GM18502 (cell line): Measurements from ENCODE around the gene PKHD1.

ENCODE experiments used
- ATAC-seq: cut with Tn5 transposase; IDR thresholded peaks from one replicate; pipeline ENCODE4 v1.9.1; 2021; ENCODE audit warnings: mild to moderate bottlenecking; ENCODE audit not compliant: unreplicated experiment, poor library complexity

The PKHD1 gene

GRCh38 chr6:51654647-51655046 lies 432.8 kb downstream of the PKHD1 start:
- ATAC-seq = no peak

DNA sequence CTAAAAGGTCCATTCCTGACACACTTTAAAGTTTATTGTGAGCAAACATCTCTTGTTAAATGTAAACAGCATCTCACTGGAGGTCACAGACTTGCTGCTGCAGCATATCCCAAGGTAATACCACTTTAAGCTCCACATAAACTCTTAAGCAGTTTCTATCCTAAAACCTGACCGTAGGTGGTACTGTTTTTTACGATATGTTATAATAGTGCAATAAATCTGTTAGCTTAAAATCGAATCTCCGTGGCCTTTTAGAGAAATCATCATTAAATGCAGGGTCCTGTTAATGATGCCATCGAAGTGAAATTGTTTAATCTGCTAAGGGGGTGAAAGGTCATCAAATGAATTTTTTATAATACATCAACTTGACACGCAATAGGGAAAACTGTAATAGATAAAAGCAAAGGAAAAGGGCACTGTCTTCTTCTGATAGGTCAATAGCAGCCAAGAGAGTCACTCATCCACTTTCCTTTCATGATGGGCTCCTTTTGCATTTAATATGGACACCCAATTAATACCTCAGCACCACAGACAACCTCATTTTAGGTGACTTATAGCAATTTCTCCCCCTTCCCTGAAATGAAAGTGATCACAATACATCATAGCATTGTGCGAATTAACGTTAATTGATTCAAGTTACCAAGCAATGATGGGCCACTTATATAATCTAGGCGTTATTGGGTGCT lies 436.1 kb downstream of the PKHD1 start:
- no peak for ATAC-seq

DNA sequence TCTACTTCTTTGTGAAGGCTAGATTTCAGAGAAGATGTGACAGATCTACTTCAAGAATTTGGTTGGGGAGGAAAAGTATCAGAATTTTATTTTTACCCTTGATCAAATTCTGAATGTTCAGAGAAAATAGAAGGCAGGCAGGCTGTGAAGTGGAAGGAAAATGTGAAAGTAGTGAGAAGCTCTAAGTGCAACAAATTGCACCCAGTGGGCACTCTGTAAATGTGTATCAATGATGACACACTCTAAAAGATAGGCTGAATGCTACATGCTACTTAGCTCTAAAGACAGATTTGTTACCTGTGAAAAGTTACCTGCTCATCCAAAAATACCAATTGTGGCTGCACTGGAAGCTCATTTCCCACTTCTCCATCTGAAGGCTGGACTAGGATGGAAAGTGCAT lies 438.6 kb downstream of the PKHD1 start:
- ATAC-seq = no peak

- no peak for ATAC-seq
These were observed 439.2 kb downstream of the PKHD1 start for GRCh38 chr6:51648236-51648635.

DNA sequence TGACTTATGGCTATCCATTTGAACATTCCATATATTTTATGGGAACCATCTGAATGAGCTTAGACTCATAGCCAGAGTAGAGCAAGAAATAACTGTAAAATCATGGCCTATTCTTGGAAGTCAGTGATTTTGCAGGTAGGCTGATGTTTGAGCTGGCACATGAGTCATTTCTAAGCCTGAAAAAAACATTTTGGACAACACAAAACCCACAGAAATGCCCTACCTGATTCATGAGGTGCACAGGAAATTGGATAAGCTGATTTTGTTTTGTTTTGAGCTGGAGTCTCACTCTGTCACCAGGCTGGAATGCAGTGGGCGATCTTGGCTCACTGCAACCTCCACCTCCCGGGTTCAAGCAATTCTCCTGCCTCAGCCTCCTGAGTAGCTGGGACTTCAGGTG lies 443.0 kb downstream of the PKHD1 start:
- ATAC-seq = no peak

GRCh38 chr6:51640021-51640420 lies 447.4 kb downstream of the PKHD1 start:
- no peak for ATAC-seq

DNA sequence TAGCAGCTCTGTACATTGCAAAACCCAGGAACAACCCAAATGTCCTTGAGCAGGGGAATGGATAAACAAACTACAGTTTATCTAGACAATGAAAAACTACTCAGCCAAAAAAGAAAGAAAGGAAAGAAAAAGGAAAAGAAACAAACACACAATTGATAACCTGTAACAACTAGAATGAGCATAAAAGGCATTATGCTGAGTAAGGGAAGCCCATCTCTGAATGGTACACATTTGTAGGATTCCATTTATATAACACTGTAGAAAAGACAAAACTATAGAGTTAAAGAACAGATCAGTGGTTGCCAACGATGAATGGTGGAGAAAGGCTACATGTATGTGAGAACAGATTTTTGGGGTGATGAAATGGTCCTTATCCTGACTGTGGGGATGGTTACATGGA lies 454.0 kb downstream of the PKHD1 start:
- ATAC-seq = no peak

DNA sequence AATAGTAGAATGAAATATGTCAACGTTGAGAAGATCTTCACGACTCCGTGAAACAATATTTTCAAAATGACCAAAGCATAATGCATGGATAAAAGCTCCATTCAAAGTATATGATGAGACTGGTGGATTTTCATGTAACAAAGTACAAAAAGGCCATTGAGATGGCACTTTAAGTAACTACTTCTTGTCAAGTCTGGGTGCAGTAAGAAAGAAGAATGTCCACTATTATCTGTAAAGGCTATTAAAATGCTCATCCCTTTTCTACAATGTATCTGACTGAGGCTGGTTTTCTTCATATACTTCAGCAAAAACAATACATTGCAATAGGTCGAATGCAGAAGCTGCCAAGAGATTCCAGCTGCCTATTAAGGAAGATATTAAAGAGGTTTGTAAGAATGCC lies 457.4 kb downstream of the PKHD1 start:
- ATAC-seq = no peak

DNA sequence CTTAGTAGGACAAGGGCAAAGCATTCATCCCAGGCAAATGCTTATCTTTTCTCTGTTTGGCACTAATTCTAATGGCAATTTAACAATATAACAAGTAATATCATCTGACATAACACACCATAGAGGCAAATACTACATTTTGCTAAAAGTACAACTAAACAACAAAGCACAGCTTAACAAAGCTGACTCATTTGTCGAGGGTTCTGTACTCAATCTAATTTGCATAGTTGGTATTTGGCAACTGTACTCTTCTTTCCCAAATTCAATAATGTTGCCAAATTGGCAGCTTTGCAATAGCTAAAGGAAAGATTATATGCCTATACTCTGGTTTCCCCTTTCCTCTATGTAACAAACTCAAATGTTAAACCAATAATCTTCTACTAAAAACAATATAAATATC lies 461.0 kb downstream of the PKHD1 start:
- no peak for ATAC-seq

- no peak for ATAC-seq
These were observed 461.8 kb downstream of the PKHD1 start for GRCh38 chr6:51625566-51625965.

DNA sequence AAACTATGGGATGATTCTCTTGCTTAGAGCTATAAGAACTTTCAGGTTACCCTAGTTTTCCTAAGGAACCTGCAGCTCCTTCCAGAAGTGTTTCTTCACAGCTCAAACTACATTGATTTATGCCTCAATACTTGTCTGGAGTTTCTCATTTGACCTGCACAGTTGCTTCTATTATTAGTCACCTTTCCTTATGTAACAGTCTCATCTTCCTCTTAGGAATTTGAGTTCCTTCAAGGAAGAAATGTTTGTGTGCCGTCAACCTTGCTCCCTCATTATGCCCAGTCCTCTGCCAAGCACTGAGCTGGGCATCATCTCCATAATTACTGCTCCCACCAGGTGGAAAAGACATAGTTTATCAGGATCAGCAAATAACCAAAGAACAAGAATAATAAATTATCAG lies 466.4 kb downstream of the PKHD1 start:
- ATAC-seq = no peak

DNA sequence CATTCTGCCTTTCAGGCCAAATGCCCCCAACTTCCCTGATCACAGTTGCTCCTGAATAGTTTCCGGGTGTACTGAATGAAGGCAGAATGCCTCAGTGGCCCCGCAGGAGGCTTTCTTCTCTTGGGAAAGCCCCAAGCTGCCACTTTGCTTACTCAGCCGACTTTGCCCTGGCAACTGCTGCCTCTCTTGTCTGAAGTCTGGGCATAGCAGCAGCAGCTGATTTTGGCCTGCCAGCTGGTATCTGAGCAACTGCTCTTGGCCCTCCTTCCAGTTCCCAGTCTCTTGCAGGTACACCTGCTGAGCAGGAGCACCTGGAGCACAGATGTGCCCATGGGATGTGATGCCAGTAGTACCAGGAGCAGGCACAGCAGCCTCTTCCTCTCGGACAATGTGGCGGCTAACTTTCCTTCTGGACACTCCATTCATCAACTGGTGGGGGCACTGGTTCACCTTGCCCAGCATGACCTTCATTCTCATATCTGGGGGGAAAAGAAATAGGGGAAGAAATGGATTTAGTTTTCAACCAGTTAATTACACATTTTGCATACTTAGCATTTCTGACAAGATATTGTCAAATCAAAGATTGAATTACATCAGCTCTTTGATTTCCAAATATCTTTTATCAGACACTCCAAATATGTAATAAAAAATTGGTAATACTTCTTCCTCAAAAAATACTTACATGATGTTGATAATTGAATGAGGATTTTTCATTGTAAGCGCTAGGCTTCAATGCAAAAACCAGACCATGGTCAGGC lies 468.2 kb downstream of the PKHD1 start:
- no peak for ATAC-seq

DNA sequence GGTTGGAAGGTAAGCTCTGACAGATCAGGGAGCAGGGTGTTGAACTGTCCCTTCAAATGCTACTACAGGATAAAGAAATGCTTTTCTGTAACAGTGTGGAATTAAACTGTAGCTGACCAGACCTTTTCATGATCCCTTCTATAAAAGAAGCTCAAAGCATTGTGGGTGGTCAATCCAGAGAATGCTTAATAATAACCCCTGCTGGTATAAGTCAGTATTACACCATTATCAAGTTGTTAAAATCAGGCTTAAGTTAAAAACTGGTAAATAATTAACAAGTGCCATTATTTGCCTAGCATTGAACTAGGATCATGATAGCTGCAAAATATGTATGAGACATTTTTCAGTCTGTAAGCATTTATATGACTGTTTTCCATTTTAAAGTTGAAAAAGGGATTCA lies 468.9 kb downstream of the PKHD1 start:
- ATAC-seq = peak; percentile 80

- no peak for ATAC-seq
These were observed 469.7 kb downstream of the PKHD1 start for GRCh38 chr6:51617751-51618150.

- no peak for ATAC-seq
These were observed 471.2 kb downstream of the PKHD1 start for GRCh38 chr6:51616243-51616642.

DNA sequence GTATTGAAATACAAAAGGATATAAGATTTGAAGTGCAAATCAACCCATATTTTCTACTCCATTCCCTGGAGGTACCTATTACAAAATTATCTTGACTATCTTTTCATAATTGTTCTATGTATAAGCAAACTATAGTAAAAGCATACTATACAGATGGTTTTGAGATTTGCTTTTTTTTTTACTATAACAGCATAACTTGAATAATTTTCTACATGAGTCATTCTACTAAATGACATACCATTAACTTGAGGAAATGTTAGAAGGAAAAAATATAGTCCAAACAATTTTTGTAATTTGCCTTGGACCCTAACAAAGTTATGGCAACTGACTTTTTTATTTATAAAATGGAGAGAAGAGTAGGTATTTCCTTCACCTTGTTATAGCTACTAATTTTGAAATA lies 472.7 kb downstream of the PKHD1 start:
- ATAC-seq = no peak

DNA sequence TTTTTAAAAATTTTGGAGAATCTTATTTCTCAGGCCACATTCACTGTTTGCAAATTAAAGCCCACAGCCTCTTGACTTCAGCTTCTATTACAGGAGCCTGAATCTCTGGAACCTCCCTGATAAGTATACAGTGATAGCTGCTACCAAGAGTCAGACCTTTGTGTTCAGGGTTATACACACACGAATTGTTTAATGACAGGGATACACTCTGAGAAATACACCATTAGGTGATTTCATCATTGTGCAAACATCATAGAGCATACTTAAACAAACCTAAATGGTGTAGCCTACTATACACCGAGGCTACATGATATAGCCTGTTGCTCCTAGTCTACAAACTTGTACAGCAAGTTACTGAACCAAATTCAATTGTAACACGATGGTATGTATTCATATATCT lies 473.9 kb downstream of the PKHD1 start:
- no peak for ATAC-seq

GRCh38 chr6:51608932-51609331 lies 478.5 kb downstream of the PKHD1 start:
- ATAC-seq = no peak

- no peak for ATAC-seq
These were observed 479.0 kb downstream of the PKHD1 start for GRCh38 chr6:51608383-51608782.

- ATAC-seq = no peak
These were observed 486.9 kb downstream of the PKHD1 start for GRCh38 chr6:51600514-51600913.

- ATAC-seq = no peak
These were observed 489.2 kb downstream of the PKHD1 start for GRCh38 chr6:51598171-51598570.

- no peak for ATAC-seq
These were observed 492.4 kb downstream of the PKHD1 start for GRCh38 chr6:51594981-51595380.
